HT-29 (cell line): ENCODE results near the gene EEF1A2. TPM values are rescaled to one million over a fixed set of nuclear protein-coding genes. Genes with fewer than 3 reads are reported as not detected.

Source experiments
- DNase-seq: peaks from one replicate; pipeline ENCODE4 v3.0.0-alpha.2; 2015; ENCODE audit warnings: low spot score
- total RNA-seq: library from RNA; depleted of rRNA; stranded (reverse); fragments of >200 nt; shearing (Covaris generic); gene quantifications from 2 replicates; pipeline ENCODE4 v1.2.3, GENCODE V29; 2014

Gene EEF1A2
- total RNA-seq, 1 experiment from 2014 or later, result 38.0 TPM

- no peak for DNase-seq
These were observed 27.2 kb downstream of the EEF1A2 start for GRCh38 chr20:63471717-63471980.

GRCh38 chr20:63471002-63471716 is 27.7 kb downstream of the EEF1A2 start:
- no peak for DNase-seq

GRCh38 chr20:63470410-63470809 is 28.5 kb downstream of the EEF1A2 start:
- no peak for DNase-seq

- DNase-seq, result no peak
These were observed 29.2 kb downstream of the EEF1A2 start for GRCh38 chr20:63469713-63470101.

GRCh38 chr20:63469019-63469712 is 29.7 kb downstream of the EEF1A2 start:
- DNase-seq, result no peak

- DNase-seq, result no peak
These were observed 30.5 kb downstream of the EEF1A2 start for GRCh38 chr20:63468421-63468820.

- no peak for DNase-seq
These were observed 31.4 kb downstream of the EEF1A2 start for GRCh38 chr20:63467294-63468083.

- no peak for DNase-seq
These were observed 32.0 kb downstream of the EEF1A2 start for GRCh38 chr20:63466861-63467260.

- no peak for DNase-seq
These were observed 32.5 kb downstream of the EEF1A2 start for GRCh38 chr20:63466250-63466825.

- no peak for DNase-seq
These were observed 33.3 kb downstream of the EEF1A2 start for GRCh38 chr20:63465380-63466249.

GRCh38 chr20:63464289-63464635 is 34.6 kb downstream of the EEF1A2 start:
- no peak for DNase-seq

GRCh38 chr20:63463400-63464288 is 35.2 kb downstream of the EEF1A2 start:
- DNase-seq, result no peak

- no peak for DNase-seq
These were observed 36.6 kb downstream of the EEF1A2 start for GRCh38 chr20:63462244-63462643.

GRCh38 chr20:63461104-63461763 is 37.6 kb downstream of the EEF1A2 start:
- no peak for DNase-seq

- no peak for DNase-seq
These were observed 39.9 kb downstream of the EEF1A2 start for GRCh38 chr20:63459070-63459380.

- no peak for DNase-seq
These were observed 40.5 kb downstream of the EEF1A2 start for GRCh38 chr20:63458170-63459069.

GRCh38 chr20:63457737-63458136 is 41.1 kb downstream of the EEF1A2 start:
- peak; percentile 90 for DNase-seq

GRCh38 chr20:63456429-63457284 is 42.2 kb downstream of the EEF1A2 start:
- no peak for DNase-seq
